ENCODE results near the gene EOLA2. TPM values are rescaled to one million over a fixed set of nuclear protein-coding genes. Genes with fewer than 3 reads are reported as not detected.
"Not testable (repeated sequence)": the region's sequence is repeated elsewhere in the genome, so short reads cannot be mapped to it uniquely, and the experiment has no call there.

Gene EOLA2
- total RNA-seq, 2 experiments from 2014 or later: 40.8 to 41.5 TPM

DNA sequence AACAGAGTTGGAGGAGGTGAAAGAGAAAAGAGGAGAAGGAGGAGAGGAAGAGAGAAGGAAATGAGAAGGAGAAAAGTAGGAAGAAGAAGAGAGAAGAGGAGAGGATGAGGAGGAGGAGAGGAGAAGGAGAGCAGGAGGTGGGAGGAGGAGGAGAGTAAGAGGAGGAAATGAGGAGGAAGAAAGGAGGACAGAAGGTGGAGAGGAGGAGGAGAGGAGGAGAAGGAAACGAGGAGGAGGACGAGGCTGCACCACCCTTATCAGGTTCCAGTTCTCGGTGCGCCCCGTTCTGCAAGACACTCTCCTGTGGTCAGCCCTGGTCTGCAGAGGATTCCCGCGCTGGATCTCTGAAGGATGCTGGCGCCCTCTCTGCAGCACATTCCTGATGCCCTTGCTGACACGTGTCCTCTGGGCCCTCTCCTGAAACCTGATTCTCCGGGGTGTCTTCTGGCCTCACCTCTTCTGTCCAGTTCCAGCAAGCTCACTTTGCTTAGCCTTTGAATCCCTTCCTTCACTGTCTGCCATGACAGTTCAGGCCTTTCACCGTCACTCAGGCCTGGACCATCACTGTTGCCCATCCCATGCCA, 6.9 kb upstream of the EOLA2 start:
- H3K36me3 Mint-ChIP-seq; H3K27me3 Mint-ChIP-seq; POLR2A ChIA-PET; ATAC-seq (ENCODE audit: low read depth); H3K9me3 Mint-ChIP-seq; H3K27ac Mint-ChIP-seq; H3K4me3 Mint-ChIP-seq; H3K4me1 Mint-ChIP-seq; DNase-seq: not testable (repeated sequence)

DNA sequence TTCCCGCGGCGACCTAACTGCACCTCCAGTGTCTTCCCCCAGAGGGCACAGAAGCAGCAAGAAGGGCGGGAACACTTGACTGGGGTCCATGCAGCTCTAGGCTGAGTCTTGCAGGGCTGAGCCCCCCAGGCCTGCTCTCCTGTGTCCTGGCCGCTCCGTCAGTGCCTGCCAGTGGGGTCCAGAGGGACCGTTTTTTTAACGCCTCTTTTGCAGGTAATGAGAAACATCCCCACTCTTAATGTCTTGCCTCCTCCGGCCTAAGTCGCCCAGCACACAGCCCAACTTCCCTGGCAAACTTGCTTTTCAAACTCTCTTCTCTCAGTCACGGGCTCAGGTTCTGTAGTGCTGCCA, 2.4 kb upstream of the EOLA2 start:
- ATAC-seq (ENCODE audit: low read depth); H3K4me1 Mint-ChIP-seq; DNase-seq; H3K36me3 Mint-ChIP-seq; H3K27me3 Mint-ChIP-seq; H3K9me3 Mint-ChIP-seq: not testable (repeated sequence)
- Mint-ChIP-seq H3K4me3 (peak overlapping the region; percentile 90), H3K27ac (peak overlapping the region; percentile 97)
- POLR2A ChIA-PET: interaction anchor here (0.9 to 3.0 kb wide), 2 partner anchors 401 to 437 kb away, joined by 3 to 19 read pairs; partner anchors contain the start of gene EOLA1

GRCh38 chrX:149939905-149940673, 1.8 kb upstream of the EOLA2 start:
- peak; percentile 85 for DNase-seq
- peak; percentile 61 for ATAC-seq (ENCODE audit: low read depth)
- Mint-ChIP-seq H3K27me3 (no peaks in the 10 kb centered on the region), H3K27ac (peak overlapping the region; percentile 97), H3K4me1 (peaks cover 2% of the 10 kb centered on the region), H3K36me3 (no peaks in the 10 kb centered on the region), H3K4me3 (peak overlapping the region; percentile 90), H3K9me3 (no peaks in the 10 kb centered on the region)
- POLR2A ChIA-PET: interaction anchor here (0.9 to 3.0 kb wide), 3 partner anchors 400 to 633 kb away, joined by 3 to 19 read pairs (median 4); partner anchors contain the start of gene EOLA1

GRCh38 chrX:149939655-149939904, 1.3 kb upstream of the EOLA2 start:
- H3K4me3 Mint-ChIP-seq: peak overlapping the region; percentile 90
- peaks cover 2% of the 10 kb centered on the region for H3K4me1 Mint-ChIP-seq
- H3K36me3 Mint-ChIP-seq: no peaks in the 10 kb centered on the region
- ATAC-seq (ENCODE audit: low read depth): peak; percentile 15
- peak overlapping the region; percentile 97 for H3K27ac Mint-ChIP-seq
- H3K9me3 Mint-ChIP-seq: no peaks in the 10 kb centered on the region
- POLR2A ChIA-PET: interaction anchor here (0.9 to 3.0 kb wide), 4 partner anchors 400 to 754 kb away, joined by 3 to 19 read pairs (median 6); partner anchors contain the start of genes EOLA1 and MTMR1
- no peaks in the 10 kb centered on the region for H3K27me3 Mint-ChIP-seq
- DNase-seq: no peak

GRCh38 chrX:149938881-149939654, 777 bp upstream of the EOLA2 start:
- DNase-seq (peak; percentile 90), ATAC-seq (ENCODE audit: low read depth) (no peak)
- Mint-ChIP-seq H3K27ac (peak overlapping the region; percentile 100), H3K36me3 (peaks cover 2% of the 10 kb centered on the region), H3K27me3 (no peaks in the 10 kb centered on the region), H3K9me3 (no peaks in the 10 kb centered on the region), H3K4me1 (peaks cover 2% of the 10 kb centered on the region), H3K4me3 (peak overlapping the region; percentile 98)
- POLR2A ChIA-PET: interaction anchor here (0.8 to 3.0 kb wide), 7 partner anchors 23 to 754 kb away, joined by 3 to 19 read pairs (median 4); partner anchors contain the start of genes EOLA1, IDS and MTMR1

GRCh38 chrX:149937871-149938426, 342 bp downstream of the EOLA2 start:
- peak overlapping the region; percentile 98 for H3K4me3 Mint-ChIP-seq
- peaks cover 2% of the 10 kb centered on the region for H3K4me1 Mint-ChIP-seq
- H3K27me3 Mint-ChIP-seq: no peaks in the 10 kb centered on the region
- H3K36me3 Mint-ChIP-seq: peaks cover 2% of the 10 kb centered on the region
- DNase-seq (no peak), ATAC-seq (ENCODE audit: low read depth) (no peak)
- POLR2A ChIA-PET: interaction anchor here (0.9 to 3.0 kb wide), 5 partner anchors 22 to 756 kb away, joined by 3 to 19 read pairs (median 4); partner anchors contain the start of genes EOLA1 and MTMR1
- no peaks in the 10 kb centered on the region for H3K9me3 Mint-ChIP-seq
- peak overlapping the region; percentile 100 for H3K27ac Mint-ChIP-seq

- DNase-seq; H3K9me3 Mint-ChIP-seq; POLR2A ChIA-PET; H3K36me3 Mint-ChIP-seq; H3K27me3 Mint-ChIP-seq; H3K4me1 Mint-ChIP-seq; ATAC-seq (ENCODE audit: low read depth): not testable (repeated sequence)
- Mint-ChIP-seq H3K27ac (peak overlapping the region; percentile 100), H3K4me3 (peak overlapping the region; percentile 98)
Measured at GRCh38 chrX:149937328-149937727, 963 bp downstream of the EOLA2 start.

DNA sequence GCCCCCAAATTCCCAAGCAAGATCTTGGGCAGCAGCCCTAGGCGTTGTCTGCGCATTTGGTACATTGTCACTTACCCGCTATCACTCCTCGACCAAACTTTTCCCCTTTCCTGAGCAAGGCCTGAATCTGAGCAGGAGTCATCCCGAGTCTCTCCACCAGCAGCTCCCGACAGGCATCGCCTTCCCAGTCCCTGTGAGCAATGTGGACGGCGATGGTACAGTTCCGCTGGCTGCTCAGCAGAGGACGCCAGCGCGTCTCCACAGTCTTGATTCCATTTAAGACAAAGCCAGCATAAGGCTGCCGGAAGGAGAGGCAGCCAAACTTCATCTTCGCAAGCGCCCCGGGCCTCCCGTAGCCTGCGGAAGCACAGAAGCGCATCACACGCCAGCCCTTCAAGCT, 4.7 kb downstream of the EOLA2 start:
- H3K4me3 Mint-ChIP-seq; H3K27ac Mint-ChIP-seq; H3K9me3 Mint-ChIP-seq; H3K4me1 Mint-ChIP-seq; H3K27me3 Mint-ChIP-seq; ATAC-seq (ENCODE audit: low read depth); DNase-seq; POLR2A ChIA-PET; H3K36me3 Mint-ChIP-seq: not testable (repeated sequence)

GRCh38 chrX:149932970-149933369, 5.3 kb downstream of the EOLA2 start:
- H3K27ac Mint-ChIP-seq; ATAC-seq (ENCODE audit: low read depth); H3K36me3 Mint-ChIP-seq; DNase-seq; H3K4me1 Mint-ChIP-seq; H3K9me3 Mint-ChIP-seq; H3K27me3 Mint-ChIP-seq; POLR2A ChIA-PET; H3K4me3 Mint-ChIP-seq: not testable (repeated sequence)

DNA sequence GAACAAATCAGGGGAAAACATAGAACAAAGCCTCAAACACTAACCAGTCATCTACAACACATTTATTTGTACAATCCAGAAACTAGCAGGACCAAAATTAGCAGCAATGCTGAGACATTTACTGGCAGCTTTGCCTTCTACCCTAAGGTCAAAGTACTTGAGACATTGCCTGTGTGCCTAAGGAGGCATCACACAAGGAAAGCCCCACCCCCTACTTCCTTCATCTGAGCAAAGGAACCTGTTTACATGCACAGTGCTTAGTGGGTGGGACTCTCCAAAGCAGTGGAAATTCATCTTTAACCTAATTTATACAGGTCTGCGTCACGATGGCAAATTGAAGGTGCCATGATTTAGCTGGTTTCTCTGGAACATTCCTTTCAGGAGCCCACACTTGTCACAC, 6.1 kb downstream of the EOLA2 start:
- H3K27ac Mint-ChIP-seq, DNase-seq, H3K9me3 Mint-ChIP-seq: not testable (repeated sequence)

DNA sequence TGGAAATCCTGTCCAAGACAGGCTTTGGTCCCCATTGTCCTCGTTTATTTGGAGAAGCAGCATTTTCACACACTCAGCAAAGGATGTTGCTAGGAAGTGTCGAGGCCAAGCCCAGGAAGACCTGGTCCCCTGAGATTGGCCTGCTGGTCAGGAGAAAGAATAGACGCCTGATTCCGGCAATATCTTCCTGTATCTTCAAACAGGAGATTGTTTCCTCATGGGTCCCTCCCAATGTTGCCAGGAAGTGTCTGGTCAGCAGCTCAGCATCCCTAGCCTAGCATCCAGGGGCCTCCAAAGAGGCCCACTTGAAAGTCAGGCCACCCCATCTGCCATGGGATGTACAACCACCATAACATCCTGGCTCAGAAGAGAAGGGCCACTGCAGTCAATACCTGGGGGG, 6.9 kb downstream of the EOLA2 start:
- DNase-seq; ATAC-seq (ENCODE audit: low read depth); H3K36me3 Mint-ChIP-seq; POLR2A ChIA-PET; H3K4me3 Mint-ChIP-seq; H3K9me3 Mint-ChIP-seq; H3K27ac Mint-ChIP-seq; H3K4me1 Mint-ChIP-seq; H3K27me3 Mint-ChIP-seq: not testable (repeated sequence)

More for the DNA sequence above, 6.1 kb downstream of the EOLA2 start:
- POLR2A ChIA-PET; H3K36me3 Mint-ChIP-seq; ATAC-seq (ENCODE audit: low read depth); H3K27me3 Mint-ChIP-seq; H3K4me3 Mint-ChIP-seq; H3K4me1 Mint-ChIP-seq: not testable (repeated sequence)

- ATAC-seq (ENCODE audit: low read depth); DNase-seq; POLR2A ChIA-PET; H3K27me3 Mint-ChIP-seq; H3K4me1 Mint-ChIP-seq; H3K9me3 Mint-ChIP-seq; H3K4me3 Mint-ChIP-seq; H3K36me3 Mint-ChIP-seq: not testable (repeated sequence)
- H3K27ac Mint-ChIP-seq: peak within 1 kb of the TSS; percentile 70
Measured at GRCh38 chrX:149929400-149929799, 8.9 kb downstream of the EOLA2 start, which contains the start of gene HSFX4. Gene HSFX4 (plus strand): TSS chrX:149929573. CDS start chrX:149929645, 72 bp downstream.

DNA sequence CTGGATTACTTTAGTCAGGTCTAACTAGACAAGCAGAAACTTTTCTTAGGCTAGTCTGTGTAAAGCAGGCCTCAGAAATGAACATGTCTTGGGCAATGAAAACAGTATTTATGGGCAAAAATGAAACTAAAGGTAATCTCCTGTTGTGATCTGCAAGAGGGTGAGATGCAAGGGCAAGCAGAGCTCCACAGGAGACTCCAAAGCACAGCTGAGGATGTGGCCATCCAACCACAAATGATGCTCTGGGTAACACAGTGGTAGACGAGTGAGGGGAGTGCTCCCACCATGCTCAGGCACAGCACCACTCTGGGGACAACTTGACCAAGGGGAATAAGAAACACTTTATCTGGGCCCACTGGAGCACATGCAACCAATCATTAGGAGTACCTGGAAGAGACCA, 9.7 kb downstream of the EOLA2 start:
- H3K4me3 Mint-ChIP-seq, H3K27me3 Mint-ChIP-seq, H3K9me3 Mint-ChIP-seq, H3K4me1 Mint-ChIP-seq, POLR2A ChIA-PET, H3K36me3 Mint-ChIP-seq: not testable (repeated sequence)
- peak; percentile 93 for ATAC-seq (ENCODE audit: low read depth)
- peak overlapping the region; percentile 70 for H3K27ac Mint-ChIP-seq
- peak; percentile 34 for DNase-seq
